Muscle of leg (tissue), 11 donors: Measurements from ENCODE around the gene YES1. TPM values are rescaled to one million over a fixed set of nuclear protein-coding genes. Genes with fewer than 3 reads are reported as not detected.
"Not testable (repeated sequence)": the region's sequence is repeated elsewhere in the genome, so short reads cannot be mapped to it uniquely, and the experiment has no call there.

ENCODE experiments used
- DNase-seq: peaks from one replicate; pipeline ENCODE4 v3.0.0; 2013
- H3K27ac ChIP-seq: one replicate; pipeline ENCODE4 v1.5.1; 2013; ENCODE audit warnings: mild to moderate bottlenecking, low read length, control low read depth
- H3K27me3 ChIP-seq: one replicate; pipeline ENCODE4 v1.6.1; 2013; ENCODE audit warnings: low read length; ENCODE audit not compliant: control insufficient read depth, insufficient read depth
- H3K36me3 ChIP-seq: one replicate; pipeline ENCODE4 v1.6.1; 2013; ENCODE audit warnings: low read length; ENCODE audit not compliant: control insufficient read depth, insufficient read depth
- H3K4me1 ChIP-seq: one replicate; pipeline ENCODE4 v1.6.1; 2013; ENCODE audit warnings: low read length; ENCODE audit not compliant: control insufficient read depth, insufficient read depth
- H3K4me3 ChIP-seq: one replicate; pipeline ENCODE4 v1.5.1; 2013; ENCODE audit warnings: low read length, control low read depth
- H3K9me3 ChIP-seq: replicated peaks from 2 replicates; pipeline ENCODE4 v1.6.1; 2013; ENCODE audit warnings: low read depth, low read length; ENCODE audit not compliant: control insufficient read depth
- WGBS: methylation state at CpG from one replicate; pipeline ENCODE4 v1.1.5; 2013; ENCODE audit warnings: missing lambda C conversion rate; ENCODE audit not compliant: insufficient coverage; 5-methylcytosine and 5-hydroxymethylcytosine counted together
- polyA plus RNA-seq, 8 donors: library from polyadenylated mRNA; unstranded; fragments of 120-200 nt; gene quantifications; one replicate each; pipeline versions ENCODE4 v1.2.1 to v1.2.3, GENCODE V29; 2013; ENCODE audit warnings: inconsistent platforms in 1 of 8, low replicate concordance in 1 of 8; ENCODE audit not compliant: insufficient read length in 8 of 8, insufficient read depth in 1 of 8
- total RNA-seq: library from RNA; stranded (reverse); fragments of 120-200 nt; gene quantifications from one replicate; pipeline ENCODE4 v1.2.4, GENCODE V29; 2013

The YES1 gene
- total and polyA plus RNA-seq, 9 donors = 36.1 to 70.0 (median 56.6) TPM

DNA sequence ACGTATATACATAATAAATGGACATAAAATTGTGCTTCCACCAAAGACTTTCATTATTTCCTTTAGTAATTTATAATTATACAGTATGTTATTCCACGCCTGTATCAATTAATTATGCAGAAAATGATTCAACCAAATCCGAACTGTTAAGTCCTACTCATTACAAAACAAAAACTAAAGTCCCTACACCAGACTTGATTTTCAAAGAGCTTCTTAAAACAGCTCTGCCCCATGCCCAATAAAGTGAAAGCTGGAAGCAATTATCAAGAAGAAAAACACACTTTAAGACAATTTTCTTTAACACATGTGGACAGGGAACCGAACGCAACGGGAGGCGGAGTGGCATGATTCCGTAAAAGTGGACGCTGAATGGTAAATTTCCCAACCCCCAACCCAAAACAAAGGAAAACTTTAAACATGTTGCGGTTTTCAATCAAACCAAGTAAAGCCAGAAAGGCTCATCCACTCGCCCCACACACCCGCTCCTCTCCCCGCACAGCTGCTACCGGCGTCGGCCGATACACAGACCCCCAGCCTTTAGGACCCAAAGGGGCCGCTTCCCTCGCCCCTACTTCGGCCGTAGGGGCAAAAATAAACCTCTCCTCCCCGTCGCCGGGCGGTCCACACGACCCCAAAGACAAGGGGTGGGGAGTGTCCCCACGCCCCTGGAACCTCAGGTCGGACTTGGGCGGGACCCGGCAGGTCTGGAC is 705 bp downstream of the YES1 start:
- no peaks in the 10 kb centered on the region for H3K36me3 ChIP-seq
- H3K27me3 ChIP-seq = peaks cover 2% of the 10 kb centered on the region
- peak overlapping the region; percentile 99 for H3K27ac ChIP-seq
- 0% methylated on average over 20 of the region's 30 CpGs for WGBS
- H3K4me3 ChIP-seq = peak overlapping the region; percentile 99
- no peaks in the 10 kb centered on the region for H3K9me3 ChIP-seq
- peak; percentile 58 for DNase-seq
- H3K4me1 ChIP-seq = peaks cover 24% of the 10 kb centered on the region

DNA sequence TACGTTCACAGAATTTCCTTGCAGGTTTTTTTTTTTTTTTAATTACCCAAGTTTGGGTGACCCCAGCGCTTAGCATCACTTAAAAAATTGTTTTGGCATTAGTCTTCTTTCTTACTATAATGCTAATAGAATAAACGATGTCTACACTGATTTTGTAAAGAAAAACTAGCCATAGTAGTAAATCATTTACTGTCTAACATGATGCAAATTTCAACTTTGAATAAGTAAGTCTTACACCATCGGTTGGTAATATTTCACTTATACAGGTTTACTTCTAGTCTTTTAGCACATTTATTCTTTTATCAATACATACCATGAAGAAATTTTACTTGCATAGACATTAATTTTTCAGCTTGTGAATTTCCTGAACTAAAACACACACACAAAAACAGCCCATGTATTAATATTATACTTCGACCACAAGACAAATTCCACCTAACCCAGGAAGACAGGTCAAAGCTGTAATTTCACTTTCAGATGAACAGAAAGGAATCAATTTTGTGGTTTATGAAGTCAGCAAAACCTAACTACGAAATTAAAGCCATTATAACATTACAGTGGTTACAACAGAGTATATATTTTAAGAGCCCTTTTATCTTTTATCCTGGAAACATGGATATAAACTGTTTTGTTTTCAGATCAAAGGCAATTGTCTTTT is 1.9 kb downstream of the YES1 start:
- Histone ChIP-seq H3K27me3 (peaks cover 2% of the 10 kb centered on the region), H3K27ac (peak overlapping the region; percentile 99), H3K36me3 (no peaks in the 10 kb centered on the region), H3K4me3 (peak overlapping the region; percentile 99), H3K9me3 (no peaks in the 10 kb centered on the region), H3K4me1 (peaks cover 24% of the 10 kb centered on the region)
- WGBS = no CpG with 5 or more reads among the region's 6 CpGs
- DNase-seq = no peak

DNA sequence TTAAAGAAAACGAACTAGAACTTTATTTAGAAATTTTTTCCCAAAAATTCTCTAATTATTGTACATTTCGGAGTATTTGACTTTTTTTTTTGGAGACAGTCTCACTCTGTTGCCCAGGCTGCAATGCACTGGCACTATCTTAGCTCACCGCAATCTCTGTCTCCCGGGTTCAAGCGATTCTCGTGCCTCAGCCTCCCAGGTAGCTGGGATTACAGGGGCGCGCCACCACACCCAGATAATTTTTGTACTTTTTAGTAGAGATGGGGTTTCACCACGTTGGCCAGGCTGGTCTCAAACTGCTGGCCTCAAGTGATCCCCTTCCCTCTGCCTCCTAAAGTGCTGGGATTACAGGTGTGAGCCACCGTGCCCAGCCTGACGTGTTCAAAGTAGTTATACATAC is 2.8 kb downstream of the YES1 start:
- Histone ChIP-seq H3K4me1 (peaks cover 24% of the 10 kb centered on the region), H3K27ac (peak overlapping the region; percentile 92)
- WGBS = 97% methylated on average over 6 of the region's 11 CpGs

DNA sequence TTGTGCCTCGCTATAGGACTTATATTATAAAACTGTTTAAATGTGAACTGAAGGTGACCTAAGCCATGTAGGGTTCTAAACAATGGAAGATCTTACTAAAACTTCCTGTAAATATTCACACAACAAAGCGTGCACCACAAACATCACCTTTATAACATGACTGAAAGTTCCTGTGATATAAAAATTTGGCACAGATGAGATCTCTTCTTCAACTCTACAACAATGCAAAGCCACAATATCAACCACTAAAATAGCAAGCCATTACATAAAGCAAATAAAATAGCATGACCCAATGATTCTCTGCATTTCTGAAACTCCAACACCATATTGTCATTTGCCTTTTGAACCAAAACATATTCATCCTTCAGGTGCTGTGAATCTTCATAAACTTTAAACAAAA is 3.5 kb downstream of the YES1 start:
- Histone ChIP-seq H3K4me3 (no peak overlapping the region), H3K27me3 (no peaks in the 10 kb centered on the region), H3K36me3 (no peaks in the 10 kb centered on the region), H3K9me3 (no peaks in the 10 kb centered on the region), H3K4me1 (peaks cover 24% of the 10 kb centered on the region), H3K27ac (peak overlapping the region; percentile 92)
- no CpG with 5 or more reads among the region's 2 CpGs for WGBS
- no peak for DNase-seq

More for the DNA sequence above, 2.8 kb downstream of the YES1 start:
- not testable (repeated sequence) for H3K27me3 ChIP-seq, H3K4me3 ChIP-seq, DNase-seq, H3K36me3 ChIP-seq, H3K9me3 ChIP-seq

DNA sequence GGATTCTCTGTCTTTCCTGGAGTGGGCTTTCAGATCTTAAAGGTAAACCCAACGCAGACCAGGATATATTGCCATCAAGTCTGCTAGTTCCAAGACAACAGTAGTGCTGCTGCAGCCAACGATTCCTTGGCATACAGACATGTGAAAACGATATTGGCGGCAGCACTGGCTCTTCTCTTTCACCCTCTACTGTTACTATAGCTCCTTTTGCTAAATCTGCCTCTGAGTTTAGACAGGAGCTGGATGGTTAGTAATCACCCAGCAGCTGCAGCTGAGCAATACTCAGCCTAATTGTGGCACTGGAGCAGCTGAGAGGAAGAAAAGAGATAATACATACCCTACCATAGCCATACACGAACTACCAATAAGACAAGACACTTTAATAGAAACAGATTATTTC is 4.0 kb downstream of the YES1 start:
- Histone ChIP-seq H3K27me3 (no peaks in the 10 kb centered on the region), H3K27ac (peak overlapping the region; percentile 92), H3K36me3 (no peaks in the 10 kb centered on the region), H3K9me3 (no peaks in the 10 kb centered on the region), H3K4me3 (no peak overlapping the region), H3K4me1 (peaks cover 22% of the 10 kb centered on the region)
- WGBS = 27% methylated on average over 4 of the region's 5 CpGs
- DNase-seq = peak; percentile 87

DNA sequence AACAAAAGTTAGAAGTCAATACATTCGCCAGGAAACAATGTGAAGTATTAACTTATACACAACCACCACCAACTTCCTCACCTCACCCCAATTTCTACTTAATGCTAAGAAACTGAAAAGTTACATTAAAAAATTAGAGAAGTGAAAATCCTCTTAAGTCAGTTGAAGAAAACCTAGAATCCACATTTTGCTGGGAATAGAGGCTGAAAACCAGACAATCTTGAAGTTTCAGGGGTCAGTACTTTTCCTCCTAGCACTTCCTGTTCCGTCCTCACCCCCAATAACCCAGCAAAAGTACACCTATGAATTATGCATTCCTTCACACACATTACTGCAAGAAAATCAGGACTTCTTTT is 6.3 kb downstream of the YES1 start:
- DNase-seq = no peak
- Histone ChIP-seq H3K36me3 (no peaks in the 10 kb centered on the region), H3K4me1 (peaks cover 18% of the 10 kb centered on the region), H3K9me3 (no peaks in the 10 kb centered on the region), H3K27me3 (no peaks in the 10 kb centered on the region), H3K4me3 (no peak overlapping the region), H3K27ac (peak overlapping the region; percentile 42)
- WGBS = no CpG with 5 or more reads among the region's 2 CpGs

DNA sequence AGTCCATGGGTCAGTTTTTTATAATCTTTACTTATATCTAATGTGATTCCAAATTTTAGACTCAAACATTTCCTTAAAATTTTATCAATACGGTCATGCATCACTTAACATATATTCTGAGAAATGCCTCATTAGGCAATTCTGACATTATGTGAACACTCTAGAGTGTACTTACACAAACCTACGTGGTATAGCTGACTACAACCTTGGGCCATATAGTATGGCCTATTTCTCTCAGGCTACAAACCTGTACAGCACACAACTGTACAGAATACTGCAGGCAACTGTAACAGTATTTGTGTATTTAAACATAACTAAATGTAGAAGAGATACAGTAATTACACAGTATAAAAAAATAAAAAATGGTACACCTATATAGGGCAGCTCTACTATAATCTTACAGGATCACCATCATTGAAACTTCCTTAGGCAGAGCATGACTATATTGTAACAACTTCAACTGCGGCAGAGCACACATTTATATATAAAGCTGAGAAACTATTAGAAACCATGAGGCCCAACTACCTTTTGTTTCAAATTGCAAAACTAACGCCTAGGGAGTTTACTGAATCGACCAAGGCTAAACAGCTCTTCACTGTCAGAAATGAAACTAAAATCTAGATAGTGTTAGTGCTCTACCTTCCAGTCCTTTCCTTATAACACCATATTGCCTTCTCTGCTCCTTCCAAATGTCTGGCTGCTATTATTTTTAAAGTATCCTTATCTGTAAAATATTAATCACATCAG is 6.9 kb downstream of the YES1 start:
- Histone ChIP-seq H3K4me3 (no peak overlapping the region), H3K9me3 (no peaks in the 10 kb centered on the region), H3K27ac (peak overlapping the region; percentile 42)

DNA sequence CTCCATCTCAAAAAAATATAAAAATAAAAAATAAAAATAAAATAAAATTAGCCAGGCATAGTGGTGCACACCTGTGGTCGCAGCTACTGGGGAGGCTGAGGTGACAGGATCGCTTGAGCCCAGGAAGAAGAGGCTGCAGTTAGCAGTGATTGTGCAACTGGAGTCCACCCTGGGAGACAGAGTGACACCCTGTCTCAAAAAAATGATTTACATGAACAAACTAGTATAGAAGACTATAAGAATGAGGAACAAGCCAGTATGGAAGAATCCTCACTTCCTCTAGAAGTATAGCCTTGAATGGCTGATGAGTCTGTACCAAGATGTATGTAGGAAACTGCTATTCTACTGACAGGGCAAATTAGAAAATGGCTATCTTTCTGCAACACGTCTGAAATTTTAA is 10.9 kb downstream of the YES1 start:
- no peaks in the 10 kb centered on the region for H3K9me3 ChIP-seq
- no peaks in the 10 kb centered on the region for H3K36me3 ChIP-seq
- H3K27ac ChIP-seq = no peak overlapping the region
- DNase-seq = no peak
- WGBS = 100% methylated on average over 2 of the region's 3 CpGs
- H3K4me1 ChIP-seq = no peaks in the 10 kb centered on the region
- H3K4me3 ChIP-seq = no peak overlapping the region
- H3K27me3 ChIP-seq = no peaks in the 10 kb centered on the region

More for the DNA sequence above, 6.9 kb downstream of the YES1 start:
- no peak for DNase-seq
- H3K4me1 ChIP-seq = peaks cover 18% of the 10 kb centered on the region
- H3K27me3 ChIP-seq = no peaks in the 10 kb centered on the region
- no CpG with 5 or more reads among the region's 5 CpGs for WGBS
- no peaks in the 10 kb centered on the region for H3K36me3 ChIP-seq

DNA sequence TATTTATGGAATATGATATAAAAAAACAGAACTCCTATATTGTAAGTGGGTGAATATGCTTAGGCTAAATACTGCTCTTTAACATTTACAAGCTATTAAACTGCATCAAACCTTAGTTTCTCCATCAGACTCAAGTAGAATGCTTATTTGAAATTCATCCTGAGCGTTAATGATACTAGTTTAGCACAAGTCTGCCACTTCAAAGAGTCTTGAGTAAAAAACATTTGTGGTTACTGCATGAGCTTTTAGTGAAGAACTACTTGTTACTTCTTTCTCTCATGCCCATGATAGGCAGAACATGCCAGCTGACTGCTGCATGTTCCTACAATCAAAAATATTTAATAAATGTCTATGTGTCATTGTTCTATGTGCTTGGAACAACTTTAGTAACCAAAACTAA is 12.1 kb downstream of the YES1 start:
- no peaks in the 10 kb centered on the region for H3K36me3 ChIP-seq
- H3K4me3 ChIP-seq = no peak overlapping the region
- H3K27me3 ChIP-seq = no peaks in the 10 kb centered on the region
- H3K4me1 ChIP-seq = no peaks in the 10 kb centered on the region
- no CpG with 5 or more reads among the region's 1 CpG for WGBS
- no peak overlapping the region for H3K27ac ChIP-seq
- peaks cover under 1% of the 10 kb centered on the region for H3K9me3 ChIP-seq
- DNase-seq = no peak

DNA sequence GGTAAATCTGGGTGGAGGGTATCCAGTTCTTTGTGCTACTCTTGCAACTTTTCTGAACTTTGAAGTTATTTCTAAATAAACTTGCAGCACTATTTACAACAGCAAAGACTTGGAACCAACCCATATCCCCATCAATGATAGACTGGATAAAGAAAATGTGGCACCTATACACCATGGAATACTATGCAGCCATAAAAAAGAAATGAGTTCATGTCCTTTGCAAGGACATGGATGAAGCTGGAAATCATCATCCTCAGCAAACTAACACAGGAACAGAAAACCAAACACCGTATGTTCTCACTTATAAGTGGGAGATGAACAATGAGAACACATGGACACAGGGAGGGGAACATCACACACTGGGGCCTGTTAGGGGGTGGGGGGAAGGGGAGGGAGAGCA is 16.7 kb downstream of the YES1 start:
- not testable (repeated sequence) for DNase-seq, H3K9me3 ChIP-seq, H3K27ac ChIP-seq, H3K4me1 ChIP-seq, H3K27me3 ChIP-seq, H3K36me3 ChIP-seq, H3K4me3 ChIP-seq
- WGBS = no CpG with 5 or more reads among the region's 1 CpG
